ENCODE results near the gene GP9.

DNA sequence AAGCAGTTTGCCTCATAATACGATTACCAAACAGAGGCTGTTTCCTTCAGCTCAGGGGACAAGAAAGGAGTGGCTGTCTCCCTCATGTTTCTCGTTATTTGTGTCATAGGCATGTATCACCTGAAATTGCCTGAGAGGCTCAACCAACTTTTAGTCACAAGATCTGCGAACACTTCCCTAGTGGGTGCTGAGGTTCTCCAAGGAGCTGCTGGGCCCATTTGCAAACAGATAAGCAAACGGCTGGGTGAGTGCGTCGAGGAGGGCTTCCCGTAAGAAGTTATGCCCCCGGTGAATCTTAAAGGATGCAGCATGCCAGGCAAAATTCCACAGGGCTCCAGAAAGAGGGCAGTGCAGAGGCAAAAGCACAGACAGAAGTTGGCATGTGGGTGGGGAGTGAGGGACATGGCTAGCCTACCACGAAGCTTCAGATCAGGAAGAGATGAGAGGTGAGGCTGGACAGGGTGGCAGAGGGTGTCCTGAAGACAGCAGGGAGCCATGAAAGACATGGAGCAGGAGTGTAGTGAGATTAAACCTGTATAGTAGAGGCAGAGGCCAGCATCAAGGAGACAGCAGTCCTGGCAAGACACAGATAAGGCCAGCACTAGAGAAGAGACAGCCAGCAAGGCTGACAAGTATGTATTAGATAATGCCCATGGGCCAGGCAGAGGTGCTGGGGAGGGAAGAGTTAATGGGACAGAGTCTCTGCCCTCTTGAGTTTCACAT, 4.0 kb upstream of the GP9 start:
- TF ChIP-seq ZFP30 (CRISPR knock-in tag; IDR thresholded peaks at IDR 0.05) = no peak
- TF ChIP-seq, protein P1, sequence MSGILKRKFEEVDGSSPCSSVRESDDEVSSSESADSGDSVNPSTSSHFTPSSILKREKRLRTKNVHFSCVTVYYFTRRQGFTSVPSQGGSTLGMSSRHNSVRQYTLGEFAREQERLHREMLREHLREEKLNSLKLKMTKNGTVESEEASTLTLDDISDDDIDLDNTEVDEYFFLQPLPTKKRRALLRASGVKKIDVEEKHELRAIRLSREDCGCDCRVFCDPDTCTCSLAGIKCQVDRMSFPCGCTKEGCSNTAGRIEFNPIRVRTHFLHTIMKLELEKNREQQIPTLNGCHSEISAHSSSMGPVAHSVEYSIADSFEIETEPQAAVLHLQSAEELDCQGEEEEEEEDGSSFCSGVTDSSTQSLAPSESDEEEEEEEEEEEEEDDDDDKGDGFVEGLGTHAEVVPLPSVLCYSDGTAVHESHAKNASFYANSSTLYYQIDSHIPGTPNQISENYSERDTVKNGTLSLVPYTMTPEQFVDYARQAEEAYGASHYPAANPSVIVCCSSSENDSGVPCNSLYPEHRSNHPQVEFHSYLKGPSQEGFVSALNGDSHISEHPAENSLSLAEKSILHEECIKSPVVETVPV (CRISPR knock-in tag; IDR thresholded peaks at IDR 0.05) = no peak
- no peak for TF ChIP-seq ARNTL (CRISPR knock-in tag; IDR thresholded peaks at IDR 0.05; ENCODE audit: borderline replicate concordance, low read depth)
- TF ChIP-seq GLIS3 (CRISPR knock-in tag; IDR thresholded peaks at IDR 0.05) = no peak
- TF ChIP-seq, protein P2, sequence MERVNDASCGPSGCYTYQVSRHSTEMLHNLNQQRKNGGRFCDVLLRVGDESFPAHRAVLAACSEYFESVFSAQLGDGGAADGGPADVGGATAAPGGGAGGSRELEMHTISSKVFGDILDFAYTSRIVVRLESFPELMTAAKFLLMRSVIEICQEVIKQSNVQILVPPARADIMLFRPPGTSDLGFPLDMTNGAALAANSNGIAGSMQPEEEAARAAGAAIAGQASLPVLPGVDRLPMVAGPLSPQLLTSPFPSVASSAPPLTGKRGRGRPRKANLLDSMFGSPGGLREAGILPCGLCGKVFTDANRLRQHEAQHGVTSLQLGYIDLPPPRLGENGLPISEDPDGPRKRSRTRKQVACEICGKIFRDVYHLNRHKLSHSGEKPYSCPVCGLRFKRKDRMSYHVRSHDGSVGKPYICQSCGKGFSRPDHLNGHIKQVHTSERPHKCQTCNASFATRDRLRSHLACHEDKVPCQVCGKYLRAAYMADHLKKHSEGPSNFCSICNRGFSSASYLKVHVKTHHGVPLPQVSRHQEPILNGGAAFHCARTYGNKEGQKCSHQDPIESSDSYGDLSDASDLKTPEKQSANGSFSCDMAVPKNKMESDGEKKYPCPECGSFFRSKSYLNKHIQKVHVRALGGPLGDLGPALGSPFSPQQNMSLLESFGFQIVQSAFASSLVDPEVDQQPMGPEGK (CRISPR knock-in tag; IDR thresholded peaks at IDR 0.05; ENCODE audit: borderline replicate concordance) = no peak
- TF ChIP-seq, protein P3, sequence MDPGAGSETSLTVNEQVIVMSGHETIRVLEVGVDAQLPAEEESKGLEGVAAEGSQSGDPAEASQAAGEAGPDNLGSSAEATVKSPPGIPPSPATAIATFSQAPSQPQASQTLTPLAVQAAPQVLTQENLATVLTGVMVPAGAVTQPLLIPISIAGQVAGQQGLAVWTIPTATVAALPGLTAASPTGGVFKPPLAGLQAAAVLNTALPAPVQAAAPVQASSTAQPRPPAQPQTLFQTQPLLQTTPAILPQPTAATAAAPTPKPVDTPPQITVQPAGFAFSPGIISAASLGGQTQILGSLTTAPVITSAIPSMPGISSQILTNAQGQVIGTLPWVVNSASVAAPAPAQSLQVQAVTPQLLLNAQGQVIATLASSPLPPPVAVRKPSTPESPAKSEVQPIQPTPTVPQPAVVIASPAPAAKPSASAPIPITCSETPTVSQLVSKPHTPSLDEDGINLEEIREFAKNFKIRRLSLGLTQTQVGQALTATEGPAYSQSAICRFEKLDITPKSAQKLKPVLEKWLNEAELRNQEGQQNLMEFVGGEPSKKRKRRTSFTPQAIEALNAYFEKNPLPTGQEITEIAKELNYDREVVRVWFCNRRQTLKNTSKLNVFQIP (CRISPR knock-in tag; IDR thresholded peaks at IDR 0.05; ENCODE audit: borderline replicate concordance, low read depth) = no peak

All from SK-N-SH treated with all-trans-retinoic acid at 6 μM for 48 hours (cell line).